Natural killer cell treated with Interleukin-12 subunit alpha and Interleukin-12 subunit beta and Interleukin-15 and Interleukin-18, amount 100 ng/mL, for 72 hours (primary cell): ENCODE data around the gene LAMTOR2. TPM values are rescaled to one million over a fixed set of nuclear protein-coding genes. Genes with fewer than 3 reads are reported as not detected.

Experiments used
- ATAC-seq, 2 donors: fragments of 150-1000 bp; cut with Tn5 transposase in 1 of 2; sonication (Bioruptor Pico), chemical (Tn5 transposase) in 1 of 2; 2 replicates each; pipeline ENCODE4 v1.10.0; 2021
- DNase-seq: peaks from one replicate; pipeline ENCODE4 v3.0.0; 2022; ENCODE audit warnings: low spot score
- H3K27ac Mint-ChIP-seq, 2 donors: 1 replicate in 1 of 2; 2 replicates in 1 of 2; pipeline ENCODE4 v1.8.0; 2022; ENCODE audit warnings: mixed read lengths in 2 of 2, mild to moderate bottlenecking in 1 of 2, moderate library complexity in 1 of 2
- H3K27me3 Mint-ChIP-seq, 2 donors: 1 replicate in 1 of 2; 2 replicates in 1 of 2; pipeline ENCODE4 v1.8.0; 2022; ENCODE audit warnings: mixed read lengths in 2 of 2
- H3K36me3 Mint-ChIP-seq: one replicate; pipeline ENCODE4 v1.8.0; 2022; ENCODE audit warnings: mixed read lengths
- H3K4me1 Mint-ChIP-seq, 2 donors: 1 replicate in 1 of 2; 2 replicates in 1 of 2; pipeline ENCODE4 v1.8.0; 2022; ENCODE audit warnings: low read depth in 2 of 2, mixed read lengths in 2 of 2, mild to moderate bottlenecking in 1 of 2
- H3K4me3 Mint-ChIP-seq: one replicate; pipeline ENCODE4 v1.8.0; 2022; ENCODE audit warnings: mixed read lengths
- H3K9me3 Mint-ChIP-seq: 2 replicates; pipeline ENCODE4 v1.8.0; 2022; ENCODE audit warnings: mixed read lengths
- total RNA-seq, 2 donors: library from RNA; stranded (reverse); gene quantifications; one replicate each; pipeline ENCODE4 v1.2.3, GENCODE V29; 2022

LAMTOR2 gene
- total RNA-seq, 2 donors from 2014 or later, result 34.0 to 35.6 TPM

DNA sequence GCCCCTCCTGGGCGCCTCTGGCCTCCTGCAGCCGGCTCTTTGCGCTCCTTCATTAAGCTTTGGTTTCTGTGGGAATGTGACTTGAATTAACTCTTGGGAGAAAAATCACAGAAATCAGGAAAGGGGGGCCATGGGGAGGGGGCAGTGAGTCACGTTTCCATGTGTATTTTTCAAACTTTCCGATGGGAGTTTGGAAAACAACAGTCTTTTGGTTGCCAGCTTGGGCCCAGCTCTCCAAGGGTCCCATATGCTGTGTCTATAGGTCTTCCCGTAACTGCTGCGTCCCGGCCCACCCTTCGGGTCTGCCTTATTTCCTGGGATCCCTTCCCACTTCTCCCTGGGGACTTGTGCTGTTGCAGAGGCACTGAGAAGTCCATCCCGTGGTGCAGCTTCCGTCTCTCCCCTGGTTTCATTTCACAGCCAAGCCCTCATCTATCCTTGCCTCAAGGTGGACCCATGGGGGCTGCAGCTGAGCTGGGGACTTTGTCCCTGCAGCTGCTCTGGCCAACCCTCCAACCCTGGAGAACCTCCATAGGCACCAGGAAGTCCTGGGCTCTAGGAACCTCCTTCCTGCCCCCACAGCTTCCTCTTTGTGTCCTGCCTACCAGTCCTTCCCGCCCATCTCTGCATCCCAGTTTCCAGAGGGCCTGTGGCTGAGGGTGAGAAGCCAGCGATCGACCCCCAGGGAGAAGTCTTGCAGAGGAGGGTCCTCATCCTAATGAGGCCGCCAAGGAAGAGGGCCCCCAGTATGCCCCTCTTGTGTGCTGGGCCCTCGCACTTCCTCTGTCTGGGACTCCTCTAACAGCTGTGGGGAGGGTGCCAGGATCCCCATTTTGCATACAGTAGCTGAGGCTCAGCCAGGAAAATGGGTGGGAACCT is 48.3 kb downstream of the LAMTOR2 start:
- DNase-seq (no peak), ATAC-seq (no peak)

DNA sequence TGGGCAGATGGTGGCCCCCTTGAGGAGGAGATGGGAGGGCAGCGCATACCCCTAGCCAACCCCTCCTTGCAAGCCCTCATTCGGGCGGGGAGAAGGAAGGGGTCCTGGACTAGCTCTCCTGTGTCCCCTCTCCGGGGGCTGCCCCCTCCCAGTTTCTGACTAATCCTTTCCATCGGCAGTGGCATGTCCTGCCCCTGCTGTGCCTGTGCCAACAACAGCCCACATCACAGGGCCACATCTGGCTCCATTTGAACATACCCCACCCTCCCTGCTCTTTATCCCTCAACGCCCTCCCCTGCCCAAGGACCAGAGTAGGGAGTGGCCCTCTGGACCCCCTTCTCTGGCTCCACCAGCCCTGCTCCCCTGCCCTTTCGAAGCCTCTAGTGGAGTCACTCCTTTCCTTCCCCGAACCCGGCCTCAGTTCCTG is 49.0 kb downstream of the LAMTOR2 start:
- DNase-seq (no peak), ATAC-seq (no peak)
- H3K36me3 Mint-ChIP-seq, result no peaks in the 10 kb centered on the region
- H3K27ac Mint-ChIP-seq, result peak overlapping the region in 1 of 2 donors; percentile 16
- no peak overlapping the region for H3K4me3 Mint-ChIP-seq
- H3K27me3 Mint-ChIP-seq, result peaks cover 6 to 14% of the 10 kb centered on the region in 2 donors
- no peaks in the 10 kb centered on the region for H3K9me3 Mint-ChIP-seq
- H3K4me1 Mint-ChIP-seq, result peaks cover 29 to 38% of the 10 kb centered on the region in 2 donors

More for the DNA sequence above, 48.3 kb downstream of the LAMTOR2 start:
- Mint-ChIP-seq H3K36me3 (no peaks in the 10 kb centered on the region), H3K27me3 (peaks cover 6 to 20% of the 10 kb centered on the region in 2 donors), H3K4me3 (no peak overlapping the region), H3K27ac (no peak overlapping the region), H3K4me1 (peaks cover 36 to 45% of the 10 kb centered on the region in 2 donors), H3K9me3 (no peaks in the 10 kb centered on the region)

- DNase-seq (no peak), ATAC-seq (no peak)
- peaks cover 6 to 13% of the 10 kb centered on the region in 2 donors for H3K27me3 Mint-ChIP-seq
- no peaks in the 10 kb centered on the region for H3K36me3 Mint-ChIP-seq
- no peak overlapping the region for H3K4me3 Mint-ChIP-seq
- peaks cover 29 to 37% of the 10 kb centered on the region in 2 donors for H3K4me1 Mint-ChIP-seq
- peak overlapping the region in 1 of 2 donors; percentile 16 for H3K27ac Mint-ChIP-seq
- no peaks in the 10 kb centered on the region for H3K9me3 Mint-ChIP-seq
Measured at GRCh38 chr1:156104065-156104810, 49.7 kb downstream of the LAMTOR2 start.

DNA sequence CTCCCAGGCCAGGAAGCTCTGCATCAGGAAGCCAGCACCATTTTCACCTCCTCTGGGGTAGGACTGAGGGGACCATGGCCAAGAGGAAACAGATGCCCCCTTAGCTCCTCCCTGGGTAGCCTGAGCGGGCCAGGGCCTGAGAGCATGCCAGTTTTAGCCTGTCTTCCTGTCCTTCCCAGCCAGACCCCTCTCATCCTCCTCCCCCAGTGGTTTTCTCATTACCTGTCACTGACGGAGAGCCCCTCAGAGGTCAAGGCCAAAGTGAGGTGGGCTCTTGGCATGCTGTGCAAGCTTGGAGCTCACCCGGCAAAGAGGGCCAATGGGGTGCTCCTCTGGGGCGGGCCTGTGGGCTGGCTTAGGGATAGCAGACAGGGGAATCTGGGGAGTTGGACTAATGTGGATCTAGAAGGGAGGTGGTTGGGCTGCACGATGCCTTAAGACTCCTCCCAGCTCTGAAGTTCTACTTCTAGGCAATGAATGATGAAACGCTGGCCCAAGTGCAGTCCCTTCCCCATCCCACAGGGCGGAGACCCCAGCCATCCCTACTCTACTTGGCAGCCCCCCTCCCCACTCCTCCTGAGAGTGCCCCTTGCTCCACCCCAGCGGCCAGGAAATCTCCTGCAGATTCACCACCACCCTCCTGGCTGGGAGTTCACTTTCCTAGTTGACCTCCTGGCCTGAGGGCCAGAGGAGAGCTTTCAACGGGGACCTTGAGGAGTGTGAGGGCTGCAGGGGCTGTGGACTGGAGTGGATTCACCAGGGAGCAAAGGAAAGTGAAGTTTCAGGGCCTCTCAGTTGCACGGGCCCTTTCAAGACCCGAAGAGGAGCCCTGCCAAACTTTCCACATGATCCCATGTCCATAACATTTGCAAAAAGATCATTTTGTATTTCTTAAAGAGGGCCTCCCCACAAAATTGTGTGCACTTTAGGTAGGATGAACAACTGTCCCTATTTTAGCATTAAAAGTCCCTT is 50.6 kb downstream of the LAMTOR2 start:
- peaks cover 6 to 13% of the 10 kb centered on the region in 2 donors for H3K27me3 Mint-ChIP-seq
- H3K4me1 Mint-ChIP-seq, result peaks cover 29 to 40% of the 10 kb centered on the region in 2 donors
- H3K27ac Mint-ChIP-seq, result peak overlapping the region; percentile 73 to 79
- peak overlapping the region; percentile 80 for H3K4me3 Mint-ChIP-seq
- no peaks in the 10 kb centered on the region for H3K9me3 Mint-ChIP-seq
- DNase-seq, result no peak
- ATAC-seq, result no peak
- no peaks in the 10 kb centered on the region for H3K36me3 Mint-ChIP-seq

DNA sequence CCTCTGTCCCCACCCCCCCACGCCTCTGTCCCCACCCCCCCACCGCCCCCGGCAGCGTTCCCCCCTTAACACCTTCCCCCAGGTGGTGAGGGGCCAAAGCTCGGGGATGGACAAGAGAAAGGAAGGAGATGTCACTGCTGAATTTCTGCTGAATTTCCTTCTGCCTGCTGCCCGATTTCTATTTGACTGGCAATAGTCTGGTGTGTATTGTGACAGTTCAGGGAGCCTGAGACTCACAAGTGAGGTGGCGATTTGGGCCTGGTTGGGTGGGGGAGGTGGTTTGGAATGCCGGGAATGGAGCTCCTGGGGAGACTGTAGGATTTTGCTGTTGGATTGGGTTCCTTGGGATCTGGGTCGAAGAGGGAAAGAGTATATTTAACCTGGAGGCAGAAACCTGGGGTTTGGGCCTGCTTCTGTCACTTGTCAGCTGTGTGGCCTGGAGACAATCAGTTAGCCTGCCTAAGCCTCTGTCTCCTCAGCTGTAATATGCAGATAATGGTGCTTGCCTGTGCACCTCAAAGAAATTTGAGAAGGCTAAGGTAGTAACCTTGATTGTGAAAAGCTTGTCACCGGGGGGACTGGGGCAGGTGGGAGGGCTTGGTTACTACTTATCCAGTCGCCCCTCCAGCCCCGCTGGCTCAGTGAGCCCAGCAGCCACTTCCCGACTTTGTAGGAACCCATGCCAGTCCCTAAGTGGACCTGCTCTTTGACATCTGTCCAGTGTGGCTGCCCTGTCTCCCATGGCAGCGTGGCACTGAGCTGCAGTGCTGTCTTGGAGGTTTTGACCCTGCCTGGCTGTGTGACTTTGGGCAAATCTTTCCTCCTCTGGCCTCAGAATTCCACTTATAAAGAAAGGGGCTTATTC is 52.3 kb downstream of the LAMTOR2 start:
- no peak for DNase-seq
- no peak for ATAC-seq
- Mint-ChIP-seq H3K27me3 (peaks cover 0 to 9% of the 10 kb centered on the region in 2 donors), H3K27ac (peak overlapping the region; percentile 73 to 79), H3K4me3 (peak overlapping the region; percentile 80), H3K36me3 (no peaks in the 10 kb centered on the region), H3K4me1 (peaks cover 23 to 36% of the 10 kb centered on the region in 2 donors), H3K9me3 (no peaks in the 10 kb centered on the region)

DNA sequence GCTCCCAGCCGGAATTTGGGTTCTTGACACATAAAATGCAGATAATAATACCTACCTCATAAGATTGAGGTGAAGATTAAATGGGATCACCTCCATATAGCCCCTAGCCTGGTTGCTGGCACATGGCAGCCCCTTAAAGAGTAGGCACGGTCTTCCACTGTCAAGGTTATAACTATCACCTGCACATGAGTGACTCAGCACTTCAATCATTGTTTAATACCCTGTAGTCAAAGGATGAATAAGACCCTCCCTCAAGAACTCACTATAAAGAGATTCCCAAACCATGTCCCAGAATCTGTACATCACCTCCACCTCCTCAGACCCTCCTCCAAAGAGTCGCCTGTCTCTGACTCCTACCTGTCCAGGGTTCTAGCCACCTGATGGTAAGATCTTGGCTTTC is 53.5 kb downstream of the LAMTOR2 start:
- DNase-seq, result no peak
- Mint-ChIP-seq H3K4me1 (peaks cover 23 to 37% of the 10 kb centered on the region in 2 donors), H3K4me3 (no peak overlapping the region), H3K27me3 (peaks cover 4 to 9% of the 10 kb centered on the region in 2 donors), H3K9me3 (no peaks in the 10 kb centered on the region), H3K36me3 (no peaks in the 10 kb centered on the region), H3K27ac (peak overlapping the region; percentile 57 to 73)
- ATAC-seq, result no peak

Other genes starting within 250 kb of the LAMTOR2 start
- 100 to 1,000 TPM in 1 of 2 donors, 10 to 100 TPM in 1; 91.0 to 124 TPM for gene GON4L, start 197.6 kb upstream of the LAMTOR2 start, total RNA-seq
- gene SYT11, start 195.2 kb upstream of the LAMTOR2 start, total RNA-seq, result 10 to 100 TPM; 29.3 to 43.9 TPM
- gene RIT1, start 143.4 kb upstream of the LAMTOR2 start, total RNA-seq, result 10 to 100 TPM; 29.4 to 40.2 TPM
- 10 to 100 TPM; 47.6 to 96.0 TPM for gene KHDC4, start 120.4 kb upstream of the LAMTOR2 start, total RNA-seq
- not detected for gene RXFP4, start 113.1 kb upstream of the LAMTOR2 start, total RNA-seq
- gene ARHGEF2, start 76.2 kb upstream of the LAMTOR2 start, total RNA-seq, result 100 to 1,000 TPM; 205 to 234 TPM
- 100 to 1,000 TPM; 240 to 299 TPM for gene SSR2, start 33.8 kb upstream of the LAMTOR2 start, total RNA-seq
- gene UBQLN4, start 984 bp upstream of the LAMTOR2 start, total RNA-seq, result 10 to 100 TPM; 30.4 to 51.4 TPM
- not detected for gene RAB25, start 6.4 kb downstream of the LAMTOR2 start, total RNA-seq
- under 1 TPM; 0.06 to 0.07 TPM for gene MEX3A, start 27.7 kb downstream of the LAMTOR2 start, total RNA-seq
- 10 to 100 TPM; 21.4 to 67.6 TPM for gene LMNA, start 59.9 kb downstream of the LAMTOR2 start, total RNA-seq
- gene SEMA4A, start 98.8 kb downstream of the LAMTOR2 start, total RNA-seq, result 10 to 100 TPM in 1 of 2 donors, 1 to 10 TPM in 1; 3.9 to 16.6 TPM
- gene SLC25A44, start 139.3 kb downstream of the LAMTOR2 start, total RNA-seq, result 10 to 100 TPM; 54.4 to 56.6 TPM
- gene PMF1, start 158.2 kb downstream of the LAMTOR2 start, total RNA-seq, result 100 to 1,000 TPM in 1 of 2 donors, 10 to 100 TPM in 1; 90.6 to 105 TPM
- gene BGLAP, start 187.4 kb downstream of the LAMTOR2 start, total RNA-seq, result 1 to 10 TPM; 1.8 to 2.3 TPM
- gene PAQR6, start 193.3 kb downstream of the LAMTOR2 start, total RNA-seq, result 1 to 10 TPM; 5.9 to 9.5 TPM
- gene SMG5, start 228.0 kb downstream of the LAMTOR2 start, total RNA-seq, result 100 to 1,000 TPM in 1 of 2 donors, 10 to 100 TPM in 1; 89.3 to 130 TPM
- 10 to 100 TPM in 1 of 2 donors, 1 to 10 TPM in 1; 6.4 to 12.0 TPM for gene TMEM79, start 229.5 kb downstream of the LAMTOR2 start, total RNA-seq
- gene GLMP, start 240.9 kb downstream of the LAMTOR2 start, total RNA-seq, result 10 to 100 TPM; 17.2 to 19.6 TPM
- not detected for gene VHLL, start 244.5 kb downstream of the LAMTOR2 start, total RNA-seq